ENCODE results near the gene TEAD1.
A peak's percentile ranks its signal among the peaks of the same experiment; 100 is the strongest.

Gene TEAD1

DNA sequence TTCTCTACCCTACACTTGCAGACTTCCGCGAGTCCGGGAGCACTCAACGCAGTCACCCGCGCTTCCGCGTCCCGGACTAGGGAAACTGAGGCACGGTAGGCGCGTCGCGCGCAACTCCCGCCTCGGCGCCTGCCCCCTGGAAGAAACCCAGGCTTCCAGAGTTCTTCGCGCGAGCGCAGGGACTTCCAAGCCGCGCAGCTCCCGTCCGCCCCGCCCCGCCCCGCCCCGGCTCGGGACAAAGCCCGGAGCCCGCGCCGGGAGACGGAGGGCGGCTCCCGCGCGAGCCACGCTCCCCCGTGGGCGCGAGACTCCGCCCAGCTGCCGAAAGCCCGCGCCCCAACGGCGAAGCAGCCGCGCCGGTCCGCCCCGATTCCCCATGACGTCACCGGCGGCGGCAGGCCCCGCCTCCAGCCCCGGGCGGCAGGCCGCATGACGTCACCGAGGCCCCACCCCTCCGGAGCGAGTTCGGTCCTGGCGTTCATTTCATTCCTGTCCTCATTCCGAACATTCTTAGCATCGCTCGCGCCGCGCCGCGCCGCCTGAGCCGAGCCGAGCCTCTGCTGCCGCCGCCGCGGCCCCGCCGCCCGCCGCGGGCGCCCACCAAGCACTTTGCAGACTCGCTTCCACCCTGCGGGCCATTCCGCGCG lies at the start of gene TEAD1:
TEAD1 (plus strand) TSS at position 498 of the 647 bp plus-strand sequence.
- peak within 1 kb of the TSS; percentile 61 for H3K4me3 Mint-ChIP-seq
- peak; percentile 87 for ATAC-seq

DNA sequence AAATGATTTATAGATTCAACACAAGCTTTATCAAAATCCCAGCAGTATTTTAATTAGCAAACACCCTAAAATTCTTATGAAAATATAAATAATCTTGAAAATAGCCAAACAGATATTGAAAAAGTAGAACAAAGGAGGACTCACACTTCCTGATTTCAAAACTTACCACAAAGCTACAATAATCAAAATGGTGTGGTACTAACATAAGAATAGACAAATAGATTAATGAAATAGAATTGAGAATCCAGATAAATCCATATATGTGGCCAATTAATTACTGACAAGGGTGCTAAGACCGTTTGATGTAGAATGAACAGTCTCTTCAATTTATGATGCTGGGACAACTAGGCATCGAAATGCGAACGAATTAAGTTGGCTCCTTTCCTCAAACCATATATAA lies 49.6 kb upstream of the TEAD1 start:
- ATAC-seq, result no peak

More for the DNA sequence above, at the start of gene TEAD1:
- no peaks in the 10 kb centered on the region for H3K4me1 Mint-ChIP-seq
- peaks cover 3% of the 10 kb centered on the region for H3K9me3 Mint-ChIP-seq
- peak; percentile 90 to 91 for DNase-seq (ENCODE audit: low spot score in 2 of 2)
- no peak within 1 kb of the TSS for H3K27ac Mint-ChIP-seq
- no peaks in the 10 kb centered on the region for H3K36me3 Mint-ChIP-seq

DNA sequence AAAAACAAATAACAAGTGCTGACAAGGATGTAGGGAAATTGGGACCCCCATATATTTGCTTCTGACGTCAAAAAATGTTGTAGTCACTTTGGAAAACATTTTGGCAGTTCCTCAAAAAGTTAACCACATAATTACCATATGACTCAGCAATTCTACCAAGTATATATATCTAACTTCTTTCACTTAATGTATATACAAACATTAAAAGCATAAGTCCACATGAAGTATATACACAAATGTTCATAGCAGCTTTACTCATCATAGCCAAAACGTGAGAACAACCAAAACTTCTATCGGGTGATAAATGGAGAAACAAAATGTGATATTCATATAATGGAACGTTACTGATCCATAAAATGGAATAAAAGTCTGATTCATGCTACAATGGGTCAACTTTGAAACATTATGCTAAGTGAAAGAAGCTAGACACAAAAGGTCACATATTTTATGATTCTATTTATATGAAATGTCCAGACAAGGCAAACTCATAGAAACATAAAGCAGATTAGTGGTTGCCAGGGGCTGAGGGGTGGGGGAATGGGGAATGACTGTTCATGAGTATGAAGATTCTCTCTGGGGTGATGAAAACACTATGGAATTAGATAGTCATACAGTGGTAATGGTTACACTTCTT lies 48.7 kb upstream of the TEAD1 start:
- ATAC-seq (no peak), DNase-seq (ENCODE audit: low spot score in 2 of 2) (no peak)
- H3K4me1 Mint-ChIP-seq, result no peaks in the 10 kb centered on the region
- H3K36me3 Mint-ChIP-seq, result no peaks in the 10 kb centered on the region
- H3K27ac Mint-ChIP-seq, result no peak overlapping the region
- H3K9me3 Mint-ChIP-seq, result peaks cover 21% of the 10 kb centered on the region
- H3K4me3 Mint-ChIP-seq, result no peak overlapping the region

More for the DNA sequence above, 49.6 kb upstream of the TEAD1 start:
- no peak overlapping the region for H3K4me3 Mint-ChIP-seq
- no peak overlapping the region for H3K27ac Mint-ChIP-seq
- no peaks in the 10 kb centered on the region for H3K36me3 Mint-ChIP-seq
- no peak for DNase-seq (ENCODE audit: low spot score in 2 of 2)
- H3K9me3 Mint-ChIP-seq, result peaks cover 22% of the 10 kb centered on the region
- H3K4me1 Mint-ChIP-seq, result no peaks in the 10 kb centered on the region

DNA sequence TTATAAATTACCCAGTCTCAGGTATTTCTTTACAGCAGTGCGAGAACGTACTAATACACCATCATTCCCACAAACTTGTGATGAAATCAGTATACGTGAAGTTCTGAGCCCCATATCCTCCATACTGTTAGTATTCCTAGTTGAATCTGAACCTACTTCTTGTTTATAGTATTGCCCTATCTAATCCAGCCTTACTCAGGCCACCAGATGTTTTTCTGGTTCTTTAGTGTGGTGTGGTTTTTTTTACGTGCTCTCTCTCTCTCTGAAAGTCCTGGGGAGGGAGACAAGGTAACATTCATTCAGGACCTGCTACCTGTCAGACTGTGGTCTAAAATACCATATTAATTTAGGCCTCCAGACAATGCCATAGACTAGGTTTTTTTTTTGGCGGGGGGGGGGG lies 47.6 kb upstream of the TEAD1 start:
- Mint-ChIP-seq H3K27ac (no peak overlapping the region), H3K4me1 (no peaks in the 10 kb centered on the region), H3K36me3 (no peaks in the 10 kb centered on the region), H3K9me3 (peaks cover 18% of the 10 kb centered on the region), H3K4me3 (no peak overlapping the region)
- ATAC-seq (no peak), DNase-seq (ENCODE audit: low spot score in 2 of 2) (no peak)

DNA sequence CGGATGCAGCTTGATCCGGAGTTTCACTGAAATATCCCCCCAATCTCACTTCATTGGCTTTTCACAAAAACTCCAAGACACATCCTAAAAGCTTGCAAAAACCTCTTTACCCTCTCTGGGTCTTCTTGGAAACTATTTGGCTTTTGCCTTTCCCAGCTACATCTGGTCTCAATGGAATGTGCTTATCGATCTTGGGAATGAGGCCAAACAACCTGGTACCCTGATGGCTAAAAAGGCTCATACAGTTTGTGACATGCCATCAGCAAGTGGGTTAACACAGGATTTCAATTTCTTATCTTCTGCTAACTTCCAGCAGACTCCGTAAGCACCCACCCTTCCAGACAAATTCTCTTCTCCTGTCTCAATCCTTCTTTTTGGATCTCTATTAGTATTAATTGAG lies 45.9 kb upstream of the TEAD1 start:
- Mint-ChIP-seq H3K27ac (no peak overlapping the region), H3K36me3 (no peaks in the 10 kb centered on the region), H3K9me3 (peaks cover 12% of the 10 kb centered on the region), H3K4me3 (no peak overlapping the region), H3K4me1 (no peaks in the 10 kb centered on the region)
- no peak for DNase-seq (ENCODE audit: low spot score in 2 of 2)
- ATAC-seq, result no peak

DNA sequence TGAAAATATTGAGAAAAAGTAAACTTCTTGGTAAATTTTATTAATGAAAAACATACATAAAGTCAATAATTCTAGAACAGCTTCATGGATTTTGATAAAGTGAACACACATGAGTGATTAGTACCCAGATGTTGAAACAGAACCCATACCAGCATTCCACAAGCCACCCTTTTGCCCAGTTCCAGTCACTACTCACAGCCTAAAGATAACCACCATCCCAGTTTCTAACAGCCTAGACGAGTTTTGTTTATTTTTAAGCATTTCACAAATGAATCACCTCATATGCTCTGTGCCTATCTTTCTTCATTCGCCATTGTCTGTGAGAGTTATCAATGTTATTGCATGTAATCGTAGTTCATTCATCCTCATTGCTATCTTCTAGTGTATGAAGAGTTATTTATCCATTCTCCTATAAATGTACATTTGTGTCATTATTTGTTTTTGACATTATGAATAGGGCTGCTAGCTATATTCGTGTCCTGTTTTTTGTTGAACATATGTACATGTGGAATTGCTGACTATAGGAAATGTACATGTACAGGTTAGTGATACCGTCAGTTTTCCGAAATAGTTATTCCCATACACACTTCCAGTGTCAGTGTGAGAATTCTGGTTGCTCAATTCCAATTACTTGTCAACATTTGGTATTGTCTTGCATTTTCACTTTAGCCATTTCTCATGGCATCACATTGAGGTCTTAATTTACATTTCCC lies 44.5 kb upstream of the TEAD1 start:
- Mint-ChIP-seq H3K27ac (no peak overlapping the region), H3K36me3 (no peaks in the 10 kb centered on the region), H3K4me1 (no peaks in the 10 kb centered on the region), H3K9me3 (peaks cover 1% of the 10 kb centered on the region), H3K4me3 (no peak overlapping the region)
- ATAC-seq (no peak), DNase-seq (ENCODE audit: low spot score in 2 of 2) (no peak)

DNA sequence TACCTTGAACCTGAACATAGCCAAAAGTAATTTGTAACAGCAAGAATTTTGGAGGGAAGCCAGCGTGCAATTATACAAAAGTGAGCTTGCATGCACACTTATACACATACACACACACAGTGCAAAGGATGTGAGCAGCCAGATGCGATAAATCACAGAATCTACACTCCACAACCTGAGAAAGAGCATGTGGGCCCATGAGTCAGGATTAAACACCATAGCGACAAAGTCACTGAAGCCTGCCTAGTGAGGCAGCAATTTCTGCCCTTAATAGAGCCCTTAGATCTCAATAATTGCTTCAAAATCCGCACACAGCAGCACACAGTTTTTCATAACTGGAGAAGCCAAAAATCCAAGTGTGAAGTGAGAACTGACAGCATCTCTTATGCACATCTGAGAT lies 42.6 kb upstream of the TEAD1 start:
- no peak for DNase-seq (ENCODE audit: low spot score in 2 of 2)
- Mint-ChIP-seq H3K9me3 (no peaks in the 10 kb centered on the region), H3K36me3 (no peaks in the 10 kb centered on the region), H3K4me3 (no peak overlapping the region), H3K4me1 (no peaks in the 10 kb centered on the region), H3K27ac (no peak overlapping the region)
- ATAC-seq, result no peak

DNA sequence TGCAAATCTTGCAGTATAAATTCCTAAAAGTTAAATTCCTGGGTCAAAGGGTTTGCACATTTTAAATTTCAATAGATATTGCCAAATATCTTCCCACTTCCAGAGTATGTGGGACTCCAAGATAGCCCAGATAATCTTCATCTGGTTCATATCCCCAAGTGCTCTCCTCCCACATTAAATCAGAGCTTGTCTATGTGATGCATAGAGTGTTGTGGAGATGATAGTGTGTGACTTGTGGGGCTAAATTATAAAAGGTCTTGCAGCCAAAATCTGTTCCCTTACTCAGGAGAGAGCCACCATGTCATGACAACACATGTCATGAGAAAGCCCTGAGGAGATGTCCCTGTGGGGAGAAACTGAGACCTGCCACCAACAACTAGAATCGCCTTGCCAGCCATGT lies 39.9 kb upstream of the TEAD1 start:
- no peak overlapping the region for H3K4me3 Mint-ChIP-seq
- H3K9me3 Mint-ChIP-seq, result no peaks in the 10 kb centered on the region
- ATAC-seq, result no peak
- H3K4me1 Mint-ChIP-seq, result no peaks in the 10 kb centered on the region
- DNase-seq (ENCODE audit: low spot score in 2 of 2), result no peak
- H3K27ac Mint-ChIP-seq, result no peak overlapping the region
- no peaks in the 10 kb centered on the region for H3K36me3 Mint-ChIP-seq

DNA sequence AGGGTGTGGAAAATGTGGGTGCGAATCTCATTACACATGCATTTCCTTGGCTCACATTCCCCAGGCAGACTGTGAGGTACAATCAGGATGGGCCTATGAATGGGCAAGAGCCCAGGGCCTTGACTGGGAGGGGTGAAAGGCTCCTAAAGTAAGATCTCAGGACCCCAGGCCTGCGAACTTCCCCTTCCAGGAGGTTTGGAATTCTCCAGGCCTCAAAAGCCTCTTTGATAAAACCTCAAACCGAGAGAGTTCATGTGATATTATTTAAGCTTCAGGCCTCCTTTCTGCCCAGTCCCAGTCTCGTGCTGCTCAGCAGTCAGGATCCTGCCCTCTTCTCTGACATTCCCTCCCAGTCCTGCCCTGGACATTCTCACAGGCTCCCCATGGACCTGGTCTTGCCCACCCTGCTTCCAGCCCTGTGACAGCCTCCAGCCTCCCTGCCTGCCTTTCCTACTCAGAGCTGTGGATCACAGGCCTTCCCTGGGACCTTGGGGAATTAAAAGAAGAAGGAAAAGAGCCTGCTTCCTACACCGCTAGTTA lies 37.3 kb upstream of the TEAD1 start:
- Mint-ChIP-seq H3K4me3 (no peak overlapping the region), H3K27ac (no peak overlapping the region), H3K9me3 (no peaks in the 10 kb centered on the region), H3K4me1 (no peaks in the 10 kb centered on the region), H3K36me3 (no peaks in the 10 kb centered on the region)
- no peak for DNase-seq (ENCODE audit: low spot score in 2 of 2)
- ATAC-seq, result no peak

DNA sequence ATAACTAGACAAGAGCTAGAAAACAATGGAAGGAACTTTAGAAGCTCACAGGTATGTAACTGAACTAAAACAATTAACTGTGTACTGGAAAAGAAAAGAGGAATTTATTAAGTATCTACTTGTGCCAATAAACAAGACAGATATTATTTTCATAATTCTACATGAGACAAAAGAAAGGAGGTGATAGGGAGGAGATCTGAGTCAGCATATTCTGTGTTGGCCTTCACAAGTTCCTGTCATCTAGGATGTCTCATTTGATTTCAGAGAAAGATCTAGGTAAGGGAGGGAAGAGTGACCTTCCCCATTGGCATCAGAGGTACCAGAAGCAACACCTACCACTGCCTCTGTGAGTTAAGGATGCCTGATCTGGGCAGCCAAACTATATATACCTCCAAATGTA lies 34.8 kb upstream of the TEAD1 start:
- no peaks in the 10 kb centered on the region for H3K4me1 Mint-ChIP-seq
- H3K9me3 Mint-ChIP-seq, result no peaks in the 10 kb centered on the region
- no peak overlapping the region for H3K27ac Mint-ChIP-seq
- no peak for ATAC-seq
- H3K36me3 Mint-ChIP-seq, result no peaks in the 10 kb centered on the region
- H3K4me3 Mint-ChIP-seq, result no peak overlapping the region
- DNase-seq (ENCODE audit: low spot score in 2 of 2), result no peak

DNA sequence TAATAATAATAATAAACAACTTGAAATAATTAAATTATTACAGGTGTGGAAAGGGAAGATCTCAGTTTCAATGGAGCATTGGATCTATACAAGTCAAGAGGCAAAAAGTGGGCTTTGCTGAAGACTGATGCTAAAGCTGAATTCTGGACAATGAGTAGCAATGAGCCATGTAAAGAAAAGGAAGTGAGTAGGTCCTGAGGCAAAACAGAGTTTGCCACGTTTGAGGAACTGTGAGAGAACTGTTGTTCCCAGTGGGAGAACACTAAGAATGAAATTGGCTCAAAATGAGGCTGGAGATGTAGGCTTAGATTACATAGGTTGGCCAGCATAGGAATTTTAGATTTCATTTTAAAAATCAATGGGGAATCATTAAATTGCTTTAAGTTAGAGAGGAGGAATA lies 33.9 kb upstream of the TEAD1 start:
- DNase-seq (ENCODE audit: low spot score in 2 of 2), result no peak
- no peaks in the 10 kb centered on the region for H3K4me1 Mint-ChIP-seq
- H3K27ac Mint-ChIP-seq, result no peak overlapping the region
- H3K9me3 Mint-ChIP-seq, result no peaks in the 10 kb centered on the region
- ATAC-seq, result no peak
- no peaks in the 10 kb centered on the region for H3K36me3 Mint-ChIP-seq
- no peak overlapping the region for H3K4me3 Mint-ChIP-seq

DNA sequence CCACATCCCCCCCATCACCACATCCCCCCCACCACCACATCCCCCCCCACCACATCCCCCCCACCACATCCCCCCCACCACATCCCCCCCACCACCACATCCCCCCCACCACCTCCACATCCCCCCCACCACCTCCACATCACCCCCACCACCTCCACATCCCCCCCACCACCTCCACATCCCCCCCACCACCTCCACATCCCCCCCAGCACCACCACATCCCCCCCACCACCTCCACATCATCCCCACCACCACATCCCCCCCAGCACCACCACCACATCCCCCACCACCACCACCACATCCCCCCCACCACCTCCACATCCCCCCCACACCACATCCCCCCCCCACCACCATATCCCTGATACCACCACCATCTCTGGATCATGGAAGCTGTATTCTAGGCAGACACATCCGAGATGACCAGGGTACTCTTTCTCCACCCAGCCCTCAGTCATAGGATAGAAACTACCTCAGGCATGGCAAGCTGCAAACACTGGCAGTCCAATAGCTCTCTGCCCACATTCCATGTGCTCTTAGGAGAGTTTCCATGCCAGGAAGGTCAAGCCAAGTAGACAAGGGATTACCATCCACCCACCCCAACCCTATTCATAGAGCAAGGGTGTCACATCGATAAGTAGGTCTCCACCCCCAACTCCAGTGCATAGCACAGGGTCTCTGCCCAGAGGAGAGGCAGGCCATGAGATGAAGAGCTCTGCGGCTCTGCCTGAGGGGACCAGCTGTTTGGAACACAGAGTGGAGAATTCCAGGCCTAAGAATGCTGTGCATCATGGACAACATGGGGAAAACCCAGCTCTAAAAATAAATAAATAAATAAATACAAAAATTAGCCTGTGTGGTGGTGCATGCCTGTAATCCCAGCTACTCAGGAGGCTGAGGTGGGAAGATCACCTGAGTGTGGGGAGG lies 33.0 kb upstream of the TEAD1 start:
- no peak for ATAC-seq
- no peak overlapping the region for H3K4me3 Mint-ChIP-seq
- no peak for DNase-seq (ENCODE audit: low spot score in 2 of 2)
- H3K9me3 Mint-ChIP-seq, result no peaks in the 10 kb centered on the region
- no peaks in the 10 kb centered on the region for H3K36me3 Mint-ChIP-seq
- no peak overlapping the region for H3K27ac Mint-ChIP-seq
- H3K4me1 Mint-ChIP-seq, result no peaks in the 10 kb centered on the region

DNA sequence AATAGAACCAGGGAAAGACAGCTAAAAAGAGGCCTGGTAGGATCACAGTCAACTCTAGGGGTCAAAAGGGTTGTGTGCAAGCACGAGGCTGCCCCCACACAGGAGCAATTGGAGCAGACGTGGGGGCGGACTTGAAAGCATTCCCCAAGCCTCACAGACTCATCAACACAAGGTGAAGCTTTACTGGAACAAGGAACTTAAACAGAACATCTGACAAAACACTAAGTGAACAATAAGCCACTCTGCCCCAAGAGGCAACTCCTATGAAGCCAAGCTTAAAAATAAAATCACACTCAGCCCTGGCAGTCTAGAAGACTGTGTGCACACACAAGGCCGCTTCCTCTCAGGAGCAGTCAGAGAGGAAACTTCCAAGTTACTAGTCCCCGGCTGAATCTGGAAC lies 32.2 kb upstream of the TEAD1 start:
- DNase-seq (ENCODE audit: low spot score in 2 of 2), result no peak
- ATAC-seq, result no peak
- Mint-ChIP-seq H3K9me3 (no peaks in the 10 kb centered on the region), H3K27ac (no peak overlapping the region), H3K4me1 (no peaks in the 10 kb centered on the region), H3K36me3 (no peaks in the 10 kb centered on the region), H3K4me3 (no peak overlapping the region)

DNA sequence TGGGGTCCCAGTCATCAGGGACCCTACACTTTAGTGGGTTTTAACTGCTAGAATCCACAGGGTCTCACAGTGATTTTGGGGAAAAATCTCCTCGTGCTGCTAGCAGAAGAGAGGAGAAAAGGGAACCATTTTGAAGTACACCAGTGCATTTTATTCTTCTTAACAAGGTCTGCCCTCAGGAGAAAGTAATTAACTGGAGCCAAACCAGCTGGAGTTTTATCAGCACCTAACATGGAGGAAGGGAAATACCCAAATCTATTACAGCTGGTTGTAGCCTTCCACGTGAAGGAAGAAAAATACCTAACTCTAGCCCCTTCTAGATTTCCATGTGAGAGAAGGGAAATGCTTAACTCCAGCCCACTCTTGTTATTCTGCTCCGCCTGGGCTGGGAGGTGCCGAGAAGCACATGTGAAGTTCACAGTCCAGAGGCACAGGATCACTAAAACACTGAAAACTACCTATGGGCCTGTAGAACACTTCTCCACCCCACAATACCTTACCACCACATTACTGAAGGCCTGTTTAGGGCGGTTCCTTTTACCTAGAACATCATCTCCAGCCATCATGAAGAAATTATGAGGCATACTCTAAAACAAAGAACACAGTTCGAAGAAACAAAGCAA lies 31.3 kb upstream of the TEAD1 start:
- Mint-ChIP-seq H3K4me3 (no peak overlapping the region), H3K36me3 (no peaks in the 10 kb centered on the region), H3K4me1 (no peaks in the 10 kb centered on the region), H3K27ac (no peak overlapping the region), H3K9me3 (no peaks in the 10 kb centered on the region)
- DNase-seq (ENCODE audit: low spot score in 2 of 2), result no peak
- no peak for ATAC-seq

DNA sequence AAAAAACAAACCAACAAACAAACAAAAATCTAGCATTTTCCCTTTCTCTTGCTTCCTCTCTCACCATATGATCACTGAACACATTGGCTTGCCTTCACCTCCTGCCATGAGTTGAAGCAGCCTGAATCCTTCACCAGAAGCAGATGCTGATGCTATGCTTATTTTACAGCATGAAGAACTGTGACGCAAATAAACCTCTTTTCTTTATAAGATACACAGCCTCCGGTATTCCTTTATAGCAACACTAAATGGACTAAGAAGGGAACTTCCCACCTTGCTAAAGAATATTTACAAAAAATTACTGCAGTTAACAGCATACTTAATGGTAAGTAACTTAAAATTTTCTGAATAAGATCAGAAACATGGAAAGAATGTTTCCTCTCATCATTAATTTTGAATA lies 27.7 kb upstream of the TEAD1 start:
- ATAC-seq (no peak), DNase-seq (ENCODE audit: low spot score in 2 of 2) (no peak)
- Mint-ChIP-seq H3K36me3 (no peaks in the 10 kb centered on the region), H3K4me3 (no peak overlapping the region), H3K4me1 (no peaks in the 10 kb centered on the region), H3K27ac (no peak overlapping the region), H3K9me3 (no peaks in the 10 kb centered on the region)
